Karpas-422 (cell line): ENCODE results near the gene LRBA. TPM values are rescaled to one million over a fixed set of nuclear protein-coding genes. Genes with fewer than 3 reads are reported as not detected.
A peak's percentile ranks its signal among the peaks of the same experiment; 100 is the strongest.
"Not testable (repeated sequence)": the region's sequence is repeated elsewhere in the genome, so short reads cannot be mapped to it uniquely, and the experiment has no call there.

ENCODE experiments used
- DNase-seq: peaks from one replicate; pipeline ENCODE4 v3.0.0-alpha.2; 2015
- H2AFZ ChIP-seq: fragments of 200-600 bp; sonication (generic); 2 replicates; pipeline ENCODE4 v1.6.1; 2014; ENCODE audit warnings: antibody characterized with exemption, low read length, mixed read lengths
- H3K27ac ChIP-seq: fragments of 200-600 bp; sonication (generic); 2 replicates; pipeline ENCODE4 v1.5.1; 2014; ENCODE audit warnings: mild to moderate bottlenecking, low read length, moderate library complexity
- H3K27me3 ChIP-seq: fragments of 200-600 bp; sonication (generic); 2 replicates; pipeline ENCODE4 v1.6.1; 2014; ENCODE audit warnings: low read length, mixed read lengths
- H3K36me3 ChIP-seq: fragments of 200-600 bp; sonication (generic); 2 replicates; pipeline ENCODE4 v1.6.1; 2014; ENCODE audit warnings: low read length, mixed read lengths; ENCODE audit not compliant: insufficient read depth
- H3K4me1 ChIP-seq: fragments of 200-600 bp; sonication (generic); 2 replicates; pipeline ENCODE4 v1.6.1; 2014; ENCODE audit warnings: mild to moderate bottlenecking, low read length, mixed read lengths
- H3K4me2 ChIP-seq: fragments of 200-600 bp; sonication (generic); 2 replicates; pipeline ENCODE4 v1.6.1; 2014; ENCODE audit warnings: low read length, low read depth, mild to moderate bottlenecking; ENCODE audit not compliant: poor library complexity, severe bottlenecking
- H3K4me3 ChIP-seq: fragments of 200-600 bp; sonication (generic); 2 replicates; pipeline ENCODE4 v1.5.1; 2014; ENCODE audit warnings: mild to moderate bottlenecking, antibody characterized with exemption, low read length, mixed read lengths
- H3K79me2 ChIP-seq: fragments of 200-600 bp; sonication (generic); 2 replicates; pipeline ENCODE4 v1.6.1; 2014; ENCODE audit warnings: mild to moderate bottlenecking, low read length, mixed read lengths
- H3K9ac ChIP-seq: fragments of 200-600 bp; sonication (generic); 2 replicates; pipeline ENCODE4 v1.6.0; 2014; ENCODE audit warnings: low read length
- H3K9me2 ChIP-seq: fragments of 200-600 bp; sonication (generic), shearing (Covaris generic); replicated peaks from 2 replicates; pipeline ENCODE4 v1.6.0; 2014; ENCODE audit warnings: mild to moderate bottlenecking, low read length, moderate library complexity; ENCODE audit not compliant: insufficient read depth
- H3K9me3 ChIP-seq: fragments of 300-700, 200-600 bp; sonication (generic); 2 replicates; pipeline ENCODE4 v1.6.1; 2014; ENCODE audit warnings: low read length, mixed read lengths
- H4K20me1 ChIP-seq: fragments of 200-600 bp; sonication (generic); 2 replicates; pipeline ENCODE4 v1.6.1; 2014; ENCODE audit warnings: mild to moderate bottlenecking, antibody characterized with exemption, low read length, low read depth; ENCODE audit not compliant: insufficient read depth
- total RNA-seq: library from RNA; depleted of rRNA; stranded (reverse); fragments of >200 nt; shearing (Covaris generic); gene quantifications from 2 replicates; pipeline ENCODE4 v1.2.3, GENCODE V29; 2014; ENCODE audit warnings: low replicate concordance

The LRBA gene
- total RNA-seq, 1 experiment from 2014 or later, result 131 TPM

DNA sequence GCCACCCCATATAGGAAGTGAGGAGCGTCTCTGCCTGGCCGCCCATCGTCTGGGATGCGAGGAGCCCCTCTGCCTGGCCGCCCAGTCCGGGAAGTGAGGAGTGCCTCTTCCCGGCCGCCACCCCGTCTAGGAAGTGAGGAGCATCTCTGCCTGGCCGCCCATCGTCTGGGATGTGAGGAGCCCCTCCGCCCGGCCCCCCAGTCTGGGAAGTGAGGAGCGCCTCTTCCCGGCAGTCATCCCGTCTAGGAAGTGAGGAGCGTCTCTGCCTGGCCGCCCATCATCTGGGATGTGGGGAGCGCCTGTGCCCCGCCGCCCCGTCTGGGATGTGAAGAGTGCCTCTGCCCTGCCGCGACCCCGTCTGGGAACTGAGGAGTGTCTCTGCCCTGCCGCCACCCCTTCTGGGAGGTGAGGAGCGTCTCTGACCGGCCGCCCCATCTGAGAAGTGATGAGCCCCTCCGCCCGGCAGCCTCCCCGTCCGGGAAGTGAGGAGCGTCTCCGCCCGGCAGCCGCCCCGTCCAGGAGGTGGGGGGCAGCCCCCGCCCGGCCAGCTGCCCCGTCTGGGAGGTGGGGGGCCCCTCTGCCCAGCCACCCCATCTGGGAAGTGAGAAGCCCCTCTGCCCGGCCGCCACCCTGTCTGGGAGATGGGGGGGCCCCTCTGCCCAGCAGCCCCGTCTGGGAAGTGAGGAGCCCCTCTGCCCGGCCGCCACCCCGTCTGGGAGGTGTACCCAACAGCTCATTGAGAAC lies 51.3 kb downstream of the LRBA start:
- peaks cover 75% of the 10 kb centered on the region for H3K79me2 ChIP-seq
- not testable (repeated sequence) for H4K20me1 ChIP-seq, H3K36me3 ChIP-seq, H3K27ac ChIP-seq, H3K9me3 ChIP-seq, H3K4me1 ChIP-seq, H3K9ac ChIP-seq, H3K4me3 ChIP-seq, H2AFZ ChIP-seq, DNase-seq, H3K4me2 ChIP-seq, H3K9me2 ChIP-seq, H3K27me3 ChIP-seq

DNA sequence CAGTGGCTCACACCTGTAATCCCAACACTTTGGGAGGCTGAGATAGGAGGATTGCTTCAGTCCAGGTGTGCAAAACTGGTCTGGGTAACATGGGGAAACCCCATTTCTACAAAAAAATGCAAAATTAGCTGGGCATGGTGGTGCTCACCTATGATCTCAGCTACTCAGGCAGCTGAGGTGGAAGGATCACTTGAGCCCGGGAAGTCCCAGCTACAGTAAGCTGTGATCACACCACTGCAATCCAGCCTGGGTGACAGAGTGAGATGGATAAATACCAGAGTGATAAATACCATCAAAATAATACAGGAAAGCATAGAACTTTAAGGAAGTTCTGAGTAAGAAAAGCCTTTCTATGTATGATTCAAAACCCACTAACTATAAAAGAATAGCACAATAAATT lies 52.8 kb downstream of the LRBA start:
- Histone ChIP-seq H3K36me3 (peaks cover 14% of the 10 kb centered on the region), H3K9ac (no peak overlapping the region), H3K4me3 (no peak overlapping the region), H3K9me2 (no peaks in the 10 kb centered on the region), H2AFZ (no peak overlapping the region), H3K79me2 (peaks cover 75% of the 10 kb centered on the region), H3K4me1 (peaks cover 5% of the 10 kb centered on the region; the same call in 1 of the 2 replicates), H4K20me1 (no peaks in the 10 kb centered on the region), H3K27me3 (no peaks in the 10 kb centered on the region), H3K27ac (no peak overlapping the region), H3K4me2 (no peak overlapping the region), H3K9me3 (peaks cover 13% of the 10 kb centered on the region)
- no peak for DNase-seq

DNA sequence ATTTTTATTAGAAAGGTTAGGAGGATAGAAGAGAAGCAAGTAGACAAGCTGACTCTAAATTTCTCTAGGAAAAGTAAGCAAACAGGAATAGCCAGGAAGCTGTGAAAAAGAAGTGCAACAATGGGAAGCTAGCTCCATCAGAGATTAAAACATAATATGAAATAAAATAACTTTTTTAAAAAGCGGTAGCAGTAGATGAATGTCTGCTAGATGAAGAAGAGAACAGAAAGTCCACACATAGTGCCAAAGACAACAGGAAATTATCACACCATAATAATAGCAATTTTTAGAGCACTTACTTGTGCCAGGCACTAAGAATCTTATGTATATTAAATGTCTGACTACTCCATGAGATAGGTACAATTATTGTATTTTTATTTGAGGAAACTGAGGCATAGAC lies 53.5 kb downstream of the LRBA start:
- H3K9me2 ChIP-seq, result no peaks in the 10 kb centered on the region
- peaks cover 18% of the 10 kb centered on the region for H3K36me3 ChIP-seq
- no peaks in the 10 kb centered on the region for H4K20me1 ChIP-seq
- H3K4me1 ChIP-seq, result peaks cover 5% of the 10 kb centered on the region; the same call in 1 of the 2 replicates
- H2AFZ ChIP-seq, result no peak overlapping the region
- H3K79me2 ChIP-seq, result peaks cover 75% of the 10 kb centered on the region
- no peak for DNase-seq
- no peak overlapping the region for H3K9ac ChIP-seq
- no peak overlapping the region for H3K4me3 ChIP-seq
- peaks cover 15% of the 10 kb centered on the region for H3K9me3 ChIP-seq
- H3K27me3 ChIP-seq, result no peaks in the 10 kb centered on the region
- H3K4me2 ChIP-seq, result no peak overlapping the region
- no peak overlapping the region for H3K27ac ChIP-seq

DNA sequence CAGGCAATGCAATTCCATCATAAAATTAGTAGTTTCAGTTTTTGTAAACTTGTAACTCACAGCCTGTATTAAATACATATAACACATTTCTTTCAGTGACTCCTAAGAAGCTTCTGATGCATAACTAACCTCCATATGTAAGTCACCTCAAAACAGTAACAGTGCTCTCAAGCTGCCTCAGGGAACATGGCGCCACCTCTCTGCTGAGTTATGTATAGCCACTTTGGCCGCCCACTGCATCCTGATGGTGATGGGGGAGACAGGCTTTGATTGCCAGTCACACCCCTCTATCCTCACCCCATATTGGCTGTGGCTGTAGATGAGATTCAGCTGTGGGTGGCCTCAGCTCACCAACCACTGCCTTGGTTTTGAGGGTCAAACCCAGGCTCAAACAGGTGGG lies 54.3 kb downstream of the LRBA start:
- Histone ChIP-seq H3K4me3 (no peak overlapping the region), H3K9me2 (no peaks in the 10 kb centered on the region), H4K20me1 (no peaks in the 10 kb centered on the region), H3K27ac (no peak overlapping the region), H3K9me3 (peaks cover 16% of the 10 kb centered on the region), H3K4me2 (no peak overlapping the region), H3K27me3 (no peaks in the 10 kb centered on the region), H3K9ac (no peak overlapping the region), H3K4me1 (peaks cover 5% of the 10 kb centered on the region; the same call in 1 of the 2 replicates), H2AFZ (no peak overlapping the region), H3K36me3 (peaks cover 24% of the 10 kb centered on the region), H3K79me2 (peaks cover 75% of the 10 kb centered on the region)
- peak; percentile 88 for DNase-seq

DNA sequence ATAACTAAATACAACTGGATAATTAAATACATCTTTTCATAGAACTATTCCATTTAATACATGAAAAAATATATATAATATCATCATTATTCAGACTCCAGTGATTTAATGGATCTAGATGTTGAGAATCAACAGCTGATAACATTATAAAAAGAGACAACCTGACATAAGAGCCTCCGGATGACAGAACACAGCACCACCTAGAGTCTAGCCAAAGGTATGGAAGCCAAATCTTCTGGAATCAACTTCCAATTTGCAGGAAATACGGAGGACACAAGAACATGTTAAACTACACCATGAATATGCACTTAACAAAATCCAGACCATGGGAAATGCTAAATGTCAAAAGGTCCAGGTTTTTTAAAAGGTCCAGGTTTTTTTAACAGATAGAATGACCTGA lies 55.0 kb downstream of the LRBA start:
- no peak overlapping the region for H3K27ac ChIP-seq
- no peak overlapping the region for H3K4me2 ChIP-seq
- H3K9ac ChIP-seq, result no peak overlapping the region
- 0 out of 2 replicates have a peak, but pooled peaks cover 3% of the 10 kb centered on the region for H3K4me1 ChIP-seq
- peaks cover 16% of the 10 kb centered on the region for H3K9me3 ChIP-seq
- no peaks in the 10 kb centered on the region for H4K20me1 ChIP-seq
- peaks cover 75% of the 10 kb centered on the region for H3K79me2 ChIP-seq
- no peaks in the 10 kb centered on the region for H3K27me3 ChIP-seq
- H3K36me3 ChIP-seq, result peaks cover 27% of the 10 kb centered on the region
- no peak overlapping the region for H2AFZ ChIP-seq
- no peaks in the 10 kb centered on the region for H3K9me2 ChIP-seq
- H3K4me3 ChIP-seq, result no peak overlapping the region; the same call in 1 of the 2 replicates
- DNase-seq, result no peak

DNA sequence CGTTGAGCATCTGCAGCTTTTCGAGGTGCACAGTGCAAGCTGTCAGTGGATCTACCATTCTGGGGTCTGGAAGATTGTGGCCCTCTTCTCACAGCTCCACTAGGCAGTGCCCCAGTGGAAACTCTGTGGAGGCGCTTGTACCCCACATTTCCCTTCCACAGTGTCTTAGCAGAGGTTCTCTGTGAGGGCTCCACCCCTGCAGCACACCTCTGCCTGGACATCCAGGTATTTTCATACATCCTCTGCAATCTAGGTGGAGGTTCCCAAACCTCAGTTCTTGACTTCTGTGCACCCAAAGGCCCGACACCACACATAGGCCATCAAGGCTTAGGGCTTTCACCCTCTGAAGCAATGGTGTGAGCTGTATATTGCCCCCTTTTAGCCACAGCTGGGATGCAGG lies 57.1 kb downstream of the LRBA start:
- not testable (repeated sequence) for H3K4me3 ChIP-seq, H3K9ac ChIP-seq, H4K20me1 ChIP-seq, DNase-seq, H3K4me1 ChIP-seq, H3K27ac ChIP-seq, H2AFZ ChIP-seq, H3K27me3 ChIP-seq, H3K9me2 ChIP-seq, H3K4me2 ChIP-seq
- peaks cover 76% of the 10 kb centered on the region for H3K79me2 ChIP-seq
- peaks cover 28% of the 10 kb centered on the region for H3K36me3 ChIP-seq
- peaks cover 19% of the 10 kb centered on the region for H3K9me3 ChIP-seq

DNA sequence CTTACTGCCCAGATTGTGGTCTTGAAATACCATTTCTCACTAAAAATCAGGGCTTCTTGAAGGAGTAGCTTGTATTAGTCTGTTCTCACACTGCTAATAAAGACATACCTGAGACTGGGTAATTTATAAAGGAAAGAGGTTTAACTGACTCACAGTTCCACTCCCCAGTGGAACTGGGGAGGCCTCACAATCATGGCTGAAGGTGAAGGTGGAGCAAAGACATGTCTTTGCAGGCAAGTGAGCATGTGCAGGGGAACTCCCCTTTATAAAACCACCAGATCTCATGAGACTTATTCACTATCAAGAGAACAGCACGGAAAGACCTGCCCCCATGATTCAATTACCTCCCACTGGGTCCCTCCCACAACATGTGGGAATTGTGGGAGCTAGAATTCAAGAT lies 58.0 kb downstream of the LRBA start:
- H3K4me2 ChIP-seq, H3K9ac ChIP-seq, H3K4me3 ChIP-seq, H2AFZ ChIP-seq, H3K4me1 ChIP-seq, H3K9me2 ChIP-seq, DNase-seq, H4K20me1 ChIP-seq, H3K27ac ChIP-seq, H3K27me3 ChIP-seq: not testable (repeated sequence)
- Histone ChIP-seq H3K79me2 (peaks cover 81% of the 10 kb centered on the region), H3K36me3 (peaks cover 28% of the 10 kb centered on the region), H3K9me3 (peaks cover 19% of the 10 kb centered on the region)

DNA sequence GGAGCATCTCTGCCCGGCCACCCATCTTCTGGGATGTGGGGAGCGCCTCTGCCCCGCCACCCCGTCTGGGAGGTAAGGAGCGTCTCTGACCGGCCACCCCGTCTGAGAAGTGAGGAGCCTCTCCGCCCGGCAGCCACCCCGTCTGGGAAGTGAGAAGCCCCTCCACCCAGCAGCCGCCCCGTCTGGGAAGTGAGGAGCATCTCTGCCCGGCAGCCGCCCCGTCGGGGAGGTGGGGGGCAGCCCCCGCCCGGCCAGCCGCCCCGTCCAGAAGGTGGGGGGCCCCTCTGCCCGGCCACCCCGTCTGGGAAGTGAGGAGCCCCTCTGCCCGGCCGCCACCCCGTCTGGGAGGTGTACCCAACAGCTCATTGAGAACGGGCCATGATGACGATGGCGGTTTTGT lies 61.2 kb downstream of the LRBA start:
- peaks cover 25% of the 10 kb centered on the region; the same call in 1 of the 2 replicates for H3K36me3 ChIP-seq
- not testable (repeated sequence) for H2AFZ ChIP-seq, H3K27ac ChIP-seq, H3K4me2 ChIP-seq, H4K20me1 ChIP-seq, DNase-seq, H3K9me2 ChIP-seq, H3K9ac ChIP-seq, H3K27me3 ChIP-seq, H3K4me3 ChIP-seq
- H3K9me3 ChIP-seq, result peaks cover 14% of the 10 kb centered on the region
- peaks cover 31% of the 10 kb centered on the region for H3K4me1 ChIP-seq
- peaks cover 82% of the 10 kb centered on the region for H3K79me2 ChIP-seq
